Esophagus muscularis mucosa (tissue), 4 donors: ENCODE measurements around the gene THSD4.

Experiments used
- CTCF ChIP-seq, 3 experiments: fragments of 200-600 bp in 2 of 3; fragments of 450-650 bp in 1 of 3; sonication (generic) in 2 of 3; IDR thresholded peaks; one replicate each; pipeline ENCODE4 v1.5.1; 2017 to 2019; ENCODE audit warnings: antibody characterized with exemption in 3 of 3, mild to moderate bottlenecking in 2 of 3, moderate library complexity in 1 of 3
- EP300 ChIP-seq: sonication (generic); formaldehyde crosslinking; IDR thresholded peaks from one replicate; pipeline ENCODE4 v1.6.1; 2017; ENCODE audit warnings: antibody characterized with exemption
- POLR2A ChIP-seq: fragments of 450-650 bp; IDR thresholded peaks from one replicate; pipeline ENCODE4 v1.6.1; 2017; ENCODE audit warnings: antibody characterized with exemption, moderate library complexity, mild to moderate bottlenecking, low read depth
- POLR2AphosphoS5 ChIP-seq, 2 donors: sonication (generic); formaldehyde crosslinking; IDR thresholded peaks; one replicate each; pipeline ENCODE4 v1.6.1; 2017; ENCODE audit warnings: antibody characterized with exemption in 2 of 2

DNA sequence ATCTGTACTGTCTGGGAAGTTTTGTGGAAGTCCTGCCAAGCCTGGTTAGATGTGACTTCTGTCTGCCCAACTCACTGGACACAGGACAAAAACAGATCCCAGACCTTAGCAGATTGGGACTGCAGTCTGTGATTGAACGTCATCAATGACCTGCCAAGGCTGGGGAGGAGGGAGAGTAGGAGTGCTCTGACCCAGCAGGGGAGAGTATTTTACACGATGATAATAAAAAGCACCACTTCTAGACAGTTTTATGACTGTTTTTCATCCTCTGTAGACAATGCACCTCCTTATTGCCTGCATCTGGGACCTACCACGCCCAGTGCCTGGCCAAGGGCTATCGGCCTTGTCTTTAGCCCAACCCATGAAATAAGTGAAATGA lies 592.8 kb downstream of the THSD4 start:
- no peak for TF ChIP-seq CTCF (IDR thresholded peaks at IDR 0.05)
- TF ChIP-seq POLR2A: no peak
- no peak for TF ChIP-seq EP300
- TF ChIP-seq POLR2AphosphoS5 (IDR thresholded peaks at IDR 0.05): no peak
